SK-N-DZ (cell line): ENCODE results near the gene CDC42EP1.

ENCODE experiments used
- DNase-seq: peaks from one replicate; pipeline ENCODE4 v3.0.0-alpha.2; 2015; ENCODE audit warnings: low spot score
- small RNA-seq, 2 experiments: library from RNA; depleted of rRNA; stranded (forward); fragments of <200 nt; gene quantifications; one replicate each; pipeline ENCODE3, GENCODE V24; 2014

The CDC42EP1 gene

DNA sequence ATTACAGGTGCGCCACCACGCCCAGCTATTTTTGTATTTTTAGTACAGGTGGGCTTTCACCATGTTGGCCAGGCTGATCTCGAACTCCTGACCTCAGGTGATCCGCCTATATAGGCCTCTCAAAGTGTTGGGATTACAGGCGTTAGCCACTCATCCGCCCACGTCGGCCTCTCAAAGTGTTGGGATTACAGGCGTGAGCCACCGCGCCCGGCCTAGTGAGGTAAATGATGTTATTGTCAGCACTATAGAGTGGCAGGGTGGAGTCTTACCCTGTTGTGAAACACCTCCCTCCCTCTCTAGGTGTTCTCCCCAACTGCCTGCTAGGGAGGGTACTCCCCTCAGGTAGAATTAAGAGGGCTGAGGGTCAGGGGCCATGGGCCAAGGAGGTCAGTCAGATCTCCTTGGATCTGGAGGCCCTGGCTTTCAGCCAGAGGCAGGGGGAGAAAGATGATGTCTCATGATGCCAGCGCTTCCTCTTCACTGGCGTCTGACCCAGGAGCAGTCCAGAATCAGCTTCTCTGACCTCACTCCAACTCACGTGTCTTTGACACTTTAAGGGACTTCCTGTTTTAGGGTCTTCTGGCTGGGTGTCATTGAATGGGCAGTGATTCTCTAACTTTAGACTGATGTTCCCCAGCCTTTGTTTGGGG, 50.3 kb downstream of the CDC42EP1 start:
- DNase-seq, result no peak

DNA sequence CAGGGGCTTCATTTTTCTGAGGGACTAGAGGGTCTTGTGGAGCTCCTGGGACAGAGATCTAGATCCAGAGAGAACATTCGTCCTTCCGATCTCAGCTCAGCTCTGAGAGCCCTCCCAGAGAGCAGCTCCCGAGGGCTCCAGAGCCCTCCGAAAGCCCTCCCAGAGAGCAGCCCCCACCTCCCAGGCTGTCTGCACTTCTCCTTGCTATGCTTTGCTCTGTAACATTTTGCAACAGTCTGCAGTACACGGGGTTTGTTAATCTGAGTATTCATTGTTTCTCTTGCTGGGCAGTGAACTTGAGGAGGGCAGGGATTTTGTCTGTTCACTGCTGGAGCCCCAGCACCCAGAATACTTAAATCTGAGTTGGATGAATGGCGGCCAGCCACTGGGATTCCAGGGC, 50.9 kb downstream of the CDC42EP1 start:
- no peak for DNase-seq

DNA sequence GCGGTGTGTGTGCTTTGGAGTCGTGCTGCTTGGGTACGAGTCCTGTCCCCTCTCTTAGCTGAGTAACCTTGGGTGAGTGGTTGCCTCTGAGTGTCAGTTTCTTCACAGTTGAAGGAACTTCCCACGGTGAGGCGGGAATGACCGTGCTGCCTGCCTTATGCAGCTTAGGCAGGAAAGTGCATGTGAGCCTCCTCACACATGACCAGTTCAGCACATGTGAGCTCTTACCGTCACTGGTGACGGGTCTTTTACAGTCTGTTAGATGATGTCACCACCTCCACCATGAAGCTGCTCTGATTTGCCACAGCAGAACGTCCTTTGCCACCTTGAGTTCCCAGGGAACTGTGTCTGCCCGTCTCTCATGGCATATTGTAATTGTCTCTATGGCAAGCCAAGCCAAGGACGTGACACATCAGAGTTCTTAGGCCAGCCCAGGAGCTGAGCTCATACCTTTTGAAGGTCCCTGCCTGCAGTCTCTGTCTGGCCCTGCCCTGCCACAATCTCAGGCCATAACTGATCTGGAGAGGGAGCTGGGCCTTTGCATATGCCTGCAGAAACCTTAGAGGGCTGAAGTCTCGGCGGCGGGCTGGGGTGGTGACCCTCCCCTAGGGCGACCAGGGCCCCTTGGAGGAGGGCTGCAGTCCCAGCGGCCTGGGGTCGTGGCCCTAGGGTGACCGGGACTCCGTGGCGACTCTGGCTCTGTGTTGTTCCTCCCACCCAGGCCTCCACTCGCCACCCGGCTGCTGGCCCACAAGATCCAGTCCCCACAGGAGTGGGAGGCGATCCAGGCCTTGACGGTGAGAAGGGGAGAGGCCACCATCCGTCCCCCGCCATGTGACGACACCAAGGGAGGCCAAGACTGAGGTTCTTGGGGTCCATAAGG, 56.2 kb downstream of the CDC42EP1 start:
- DNase-seq, result no peak

DNA sequence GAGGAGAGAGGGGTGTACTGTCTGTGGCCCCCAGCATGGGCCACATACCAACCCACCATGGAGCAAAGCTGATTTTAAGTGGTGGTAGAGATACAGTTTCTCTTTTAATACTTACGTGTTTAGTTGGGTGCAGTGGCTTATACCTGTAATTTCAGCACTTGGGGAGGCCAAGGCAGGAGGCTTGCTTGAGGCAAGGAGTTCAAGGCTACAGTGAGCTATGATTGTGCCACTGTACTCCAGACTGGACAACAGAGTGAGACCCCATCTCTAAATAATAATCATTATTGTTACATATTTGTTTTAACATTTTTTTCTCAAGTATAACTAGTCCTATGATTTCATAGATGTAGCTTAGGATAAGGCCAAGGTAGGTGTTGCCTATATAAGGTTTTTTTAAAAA, 57.2 kb downstream of the CDC42EP1 start:
- no peak for DNase-seq

DNA sequence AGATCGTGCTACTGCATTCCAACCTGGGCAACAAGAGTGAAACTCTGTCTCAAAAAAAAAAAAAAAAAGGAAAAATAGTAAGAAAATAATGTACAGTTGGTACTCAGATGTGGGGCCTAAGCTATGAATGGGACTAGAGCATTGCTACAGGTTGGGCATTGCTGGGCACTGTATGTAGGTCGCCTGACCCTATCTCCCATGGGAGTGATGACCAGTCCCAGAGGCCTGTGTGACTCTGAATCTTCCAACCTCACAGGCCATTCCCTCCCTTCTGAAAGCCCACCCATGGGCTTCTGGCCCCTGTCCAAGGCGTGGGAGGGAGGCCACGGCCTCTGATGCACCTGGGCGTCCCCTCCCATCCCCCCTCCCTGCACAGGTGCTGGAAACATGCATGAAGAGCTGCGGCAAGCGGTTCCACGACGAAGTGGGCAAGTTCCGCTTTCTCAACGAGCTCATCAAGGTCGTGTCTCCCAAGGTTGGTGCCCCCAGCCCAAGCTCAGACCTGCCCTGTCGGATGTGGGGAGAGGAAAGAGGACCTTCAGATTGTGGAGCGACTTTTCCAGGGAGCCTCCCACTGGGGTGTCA, 57.9 kb downstream of the CDC42EP1 start:
- DNase-seq, result no peak

DNA sequence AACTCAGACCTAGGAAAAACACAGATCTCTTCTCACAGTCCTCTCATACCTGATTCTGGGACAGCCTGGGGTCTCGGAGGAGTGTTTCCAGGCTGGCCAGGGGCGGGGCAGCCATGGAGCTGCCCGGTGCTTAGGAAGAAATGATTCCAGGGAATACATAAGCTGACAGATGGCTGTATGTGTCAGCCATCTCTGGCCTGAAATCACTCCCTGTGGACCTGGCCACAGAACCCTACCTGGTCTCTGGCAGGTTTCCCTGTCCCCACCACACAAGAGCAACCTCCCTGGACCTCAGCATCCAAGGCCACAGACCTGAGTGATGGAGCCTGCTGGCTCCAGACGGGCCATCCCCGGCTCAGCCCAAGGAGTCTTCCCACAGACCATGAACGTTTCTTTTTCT, 58.4 kb downstream of the CDC42EP1 start:
- DNase-seq, result no peak

Small RNA genes lying within 50 kb of the gene (small RNA-seq; reads per million reads assigned to genes)
- 0 reads per million in 2 experiments for gene RF00017
